ENCODE measurements around the gene TDRD1. TPM values are rescaled to one million over a fixed set of nuclear protein-coding genes. Genes with fewer than 3 reads are reported as not detected.

TDRD1 gene
- total and polyA plus RNA-seq, 10 of the 15 experiments (the other 5 are each of a cell fraction or from before 2014, with no cell fraction given) = 0.03 to 0.04 TPM; not detected in 8

GRCh38 chr10:114220281-114220680 is 41.1 kb downstream of the TDRD1 start:
- in situ Hi-C loops (cut with MboI) = loop anchor here (25.0 kb wide), 1 partner anchor 92 kb away; no protein-coding TSS in a partner anchor
- Histone ChIP-seq H3K9me3 (replicated peaks; ENCODE audit: control insufficient read depth, insufficient read depth, low read length) (no peaks in the 10 kb centered on the region), H3K4me1 (ENCODE audit: control insufficient read depth, insufficient read depth, low read length) (no peaks in the 10 kb centered on the region), H3K9ac (ENCODE audit: control insufficient read depth, insufficient read depth, low read length) (no peak overlapping the region), H3K4me3 (no peak overlapping the region), H3K27ac (ENCODE audit: control insufficient read depth, insufficient read depth) (no peak overlapping the region), H2AFZ (ENCODE audit: control insufficient read depth, low read depth, low read length) (no peak overlapping the region), H3K36me3 (ENCODE audit: control insufficient read depth in 2 of 2, insufficient read depth in 2 of 2, low read length in 1 of 2) (no peaks in the 10 kb centered on the region), H4K20me1 (ENCODE audit: control insufficient read depth, insufficient read depth) (no peaks in the 10 kb centered on the region), H3K79me2 (ENCODE audit: control insufficient read depth, insufficient read depth, low read length) (no peaks in the 10 kb centered on the region), H3K4me2 (ENCODE audit: control insufficient read depth, insufficient read depth) (no peak overlapping the region), H3K27me3 (replicated peaks in 1 of 2; ENCODE audit: control insufficient read depth in 2 of 2, insufficient read depth in 2 of 2, low read length in 1 of 2) (no peaks in the 10 kb centered on the region)
- DNase-seq (ENCODE audit: low read depth, low spot score) (no peak), ATAC-seq (no peak), FAIRE-seq (no peak)
- ChIA-PET SMC1A (ENCODE audit: uncharacterized antibody, unreplicated experiment) (no interaction called here), POLR2A (no interaction called here), RAD21 (ENCODE audit: unreplicated experiment) (no interaction called here), CTCF (interaction anchor here (0.9 kb wide), 1 partner anchor 9 kb away, joined by 3 read pairs; no protein-coding TSS in a partner anchor)
- no peak for TF ChIP-seq POLR2AphosphoS2 (IDR thresholded peaks at IDR 0.05; ENCODE audit: low read depth, low read length)
- no peak for TF ChIP-seq BRCA1 (IDR thresholded peaks at IDR 0.05; ENCODE audit: low read depth, low read length)
- no peak for TF ChIP-seq CBX5 (IDR thresholded peaks at IDR 0.05; ENCODE audit: low read depth)
- intact Hi-C loops (cut with micrococcal nuclease; ENCODE audit: unreplicated experiment) = no loop called here
- 92% methylated on average over 2 of the region's 2 CpGs for WGBS (ENCODE audit: insufficient coverage, insufficient replicate concordance, low lambda C conversion rate, missing lambda C conversion rate)
- BruUV-seq (replicated peaks) = no TSS peak

GRCh38 chr10:114221235-114221634 is 42.1 kb downstream of the TDRD1 start:
- H2AFZ ChIP-seq (ENCODE audit: control insufficient read depth, low read depth, low read length) = no peak overlapping the region
- RAD21 ChIA-PET (ENCODE audit: unreplicated experiment) = no interaction called here
- ATAC-seq (no peak), DNase-seq (ENCODE audit: low read depth, low spot score) (no peak), FAIRE-seq (no peak)
- no TSS peak for BruUV-seq (replicated peaks)
- H3K4me1 ChIP-seq (ENCODE audit: control insufficient read depth, insufficient read depth, low read length) = no peaks in the 10 kb centered on the region
- H4K20me1 ChIP-seq (ENCODE audit: control insufficient read depth, insufficient read depth) = no peaks in the 10 kb centered on the region
- no peaks in the 10 kb centered on the region for H3K36me3 ChIP-seq (ENCODE audit: control insufficient read depth in 2 of 2, insufficient read depth in 2 of 2, low read length in 1 of 2)
- H3K4me3 ChIP-seq = no peak overlapping the region
- no peaks in the 10 kb centered on the region for H3K9me3 ChIP-seq (replicated peaks; ENCODE audit: control insufficient read depth, insufficient read depth, low read length)
- 33% methylated on average over 4 of the region's 4 CpGs for WGBS (ENCODE audit: insufficient coverage, insufficient replicate concordance, low lambda C conversion rate, missing lambda C conversion rate)
- intact Hi-C loops (cut with micrococcal nuclease; ENCODE audit: unreplicated experiment) = no loop called here
- CTCF ChIA-PET = interaction anchor here (0.9 to 1.3 kb wide), 2 partner anchors 10 to 14 kb away, joined by 3 to 4 read pairs; no protein-coding TSS in a partner anchor
- no peak overlapping the region for H3K9ac ChIP-seq (ENCODE audit: control insufficient read depth, insufficient read depth, low read length)
- H3K4me2 ChIP-seq (ENCODE audit: control insufficient read depth, insufficient read depth) = no peak overlapping the region
- in situ Hi-C loops (cut with MboI) = loop anchor here (25.0 kb wide), 1 partner anchor 91 kb away; no protein-coding TSS in a partner anchor
- no peaks in the 10 kb centered on the region for H3K27me3 ChIP-seq (replicated peaks in 1 of 2; ENCODE audit: control insufficient read depth in 2 of 2, insufficient read depth in 2 of 2, low read length in 1 of 2)
- H3K79me2 ChIP-seq (ENCODE audit: control insufficient read depth, insufficient read depth, low read length) = no peaks in the 10 kb centered on the region
- no peak overlapping the region for H3K27ac ChIP-seq (ENCODE audit: control insufficient read depth, insufficient read depth)
- SMC1A ChIA-PET (ENCODE audit: uncharacterized antibody, unreplicated experiment) = interaction anchor here (0.6 to 1.5 kb wide), 2 partner anchors 10 to 1845 kb away, joined by 3 to 7 read pairs; no protein-coding TSS in a partner anchor
- POLR2A ChIA-PET = interaction anchor here (0.6 to 0.7 kb wide), 2 partner anchors 9 to 1271 kb away, joined by 3 read pairs; partner anchors contain the start of gene TCF7L2
- TF ChIP-seq ZSCAN29 (IDR thresholded peaks at IDR 0.05) (no peak), MLLT1 (IDR thresholded peaks at IDR 0.05) (no peak), SMC3 (IDR thresholded peaks at IDR 0.05; ENCODE audit: borderline replicate concordance, low read length) (no peak), ATF3 (IDR thresholded peaks at IDR 0.05; ENCODE audit: borderline replicate concordance, extremely low read depth, low read depth, low read length) (no peak), RFX5 (IDR thresholded peaks at IDR 0.05; ENCODE audit: low read depth, low read length) (no peak), YBX1 (IDR thresholded peaks at IDR 0.05) (no peak), SPI1 (IDR thresholded peaks at IDR 0.05; ENCODE audit: borderline replicate concordance, insufficient read depth, low read depth, low read length) (no peak), HCFC1 (IDR thresholded peaks at IDR 0.05; ENCODE audit: low read length) (no peak), ATF2 (IDR thresholded peaks at IDR 0.05; ENCODE audit: low read length) (no peak), BACH1 (IDR thresholded peaks at IDR 0.05; ENCODE audit: borderline replicate concordance) (no peak), NRF1 (conservative IDR thresholded peaks at IDR 0.05; ENCODE audit: low read depth, low read length) (no peak), FOS (IDR thresholded peaks at IDR 0.05; ENCODE audit: borderline replicate concordance, extremely low read depth, insufficient read length) (no peak)
